H9 (cell line): ENCODE measurements around the gene ARHGAP10. TPM values are rescaled to one million over a fixed set of nuclear protein-coding genes. Genes with fewer than 3 reads are reported as not detected.

Experiments
- DNase-seq: peaks from one replicate; pipeline ENCODE4 v3.0.0-alpha.2; 2017
- H2AFZ ChIP-seq: one replicate; pipeline ENCODE4 v1.6.1; 2013; ENCODE audit warnings: mild to moderate bottlenecking, low read length, control low read depth, moderate library complexity
- H2AK5ac ChIP-seq: 2 replicates; pipeline ENCODE4 v1.6.1; 2013; ENCODE audit warnings: low read length, control low read depth, mixed read lengths; ENCODE audit not compliant: insufficient read length
- H2BK120ac ChIP-seq: one replicate; pipeline ENCODE4 v1.6.1; 2013; ENCODE audit warnings: low read depth, mild to moderate bottlenecking, low read length, control low read depth, inconsistent platforms; ENCODE audit not compliant: poor library complexity, severe bottlenecking
- H2BK12ac ChIP-seq: 2 replicates; pipeline ENCODE4 v1.6.1; 2013; ENCODE audit warnings: low read length, control low read depth, mixed read lengths, low read depth; ENCODE audit not compliant: insufficient read length
- H2BK15ac ChIP-seq: 2 replicates; pipeline ENCODE4 v1.6.1; 2013; ENCODE audit warnings: low read depth, low read length, control low read depth
- H2BK20ac ChIP-seq: one replicate; pipeline ENCODE4 v1.6.1; 2013; ENCODE audit warnings: low read depth, mild to moderate bottlenecking, low read length, control low read depth, inconsistent platforms; ENCODE audit not compliant: poor library complexity, severe bottlenecking
- H2BK5ac ChIP-seq: 2 replicates; pipeline ENCODE4 v1.6.1; 2013; ENCODE audit warnings: low read length, control low read depth, mixed read lengths; ENCODE audit not compliant: insufficient read length
- H3K14ac ChIP-seq: 2 replicates; pipeline ENCODE4 v1.6.1; 2013; ENCODE audit warnings: low read length, control low read depth; ENCODE audit not compliant: insufficient read depth
- H3K18ac ChIP-seq: 2 replicates; pipeline ENCODE4 v1.6.1; 2013; ENCODE audit warnings: low read depth, mild to moderate bottlenecking, mixed read lengths, low read length, control low read depth; ENCODE audit not compliant: insufficient read length
- H3K23ac ChIP-seq: 2 replicates; pipeline ENCODE4 v1.6.1; 2013; ENCODE audit warnings: low read length, control low read depth, mixed read lengths, low read depth; ENCODE audit not compliant: insufficient read length
- H3K23me2 ChIP-seq: 2 replicates; pipeline ENCODE4 v1.6.1; 2013; ENCODE audit warnings: low read depth, mild to moderate bottlenecking, mixed read lengths, low read length, control low read depth; ENCODE audit not compliant: insufficient read length, poor library complexity, severe bottlenecking
- H3K27ac ChIP-seq: 2 replicates; pipeline ENCODE4 v1.5.1; 2013; ENCODE audit warnings: low read length, control low read depth, mixed read lengths, low read depth; ENCODE audit not compliant: insufficient read length
- H3K27me3 ChIP-seq: 2 replicates; pipeline ENCODE4 v1.6.1; 2013; ENCODE audit warnings: low read length, control low read depth, inconsistent platforms; ENCODE audit not compliant: insufficient read depth
- H3K4ac ChIP-seq: 2 replicates; pipeline ENCODE4 v1.6.1; 2013; ENCODE audit warnings: low read depth, mild to moderate bottlenecking, control low read depth, inconsistent platforms, low read length, moderate library complexity
- H3K4me1 ChIP-seq: 2 replicates; pipeline ENCODE4 v1.6.1; 2013; ENCODE audit warnings: low read length, control low read depth, inconsistent platforms; ENCODE audit not compliant: insufficient read depth
- H3K4me2 ChIP-seq: 2 replicates; pipeline ENCODE4 v1.6.1; 2013; ENCODE audit warnings: low read length, control low read depth, mixed read lengths; ENCODE audit not compliant: insufficient read length, insufficient read depth
- H3K56ac ChIP-seq: 2 replicates; pipeline ENCODE4 v1.6.1; 2013; ENCODE audit warnings: low read depth, mild to moderate bottlenecking, mixed read lengths, low read length, control low read depth; ENCODE audit not compliant: insufficient read length
- H3K79me1 ChIP-seq: 2 replicates; pipeline ENCODE4 v1.6.1; 2013; ENCODE audit warnings: low read depth, mild to moderate bottlenecking, moderate library complexity, low read length, control low read depth, inconsistent platforms; ENCODE audit not compliant: insufficient read depth, poor library complexity, severe bottlenecking
- H3K79me2 ChIP-seq: 2 replicates; pipeline ENCODE4 v1.6.1; 2013; ENCODE audit warnings: low read length, control low read depth, inconsistent platforms; ENCODE audit not compliant: insufficient read depth
- H3K9ac ChIP-seq: 2 replicates; pipeline ENCODE4 v1.6.1; 2013; ENCODE audit warnings: low read length, control low read depth, mixed read lengths; ENCODE audit not compliant: insufficient read length; ENCODE audit errors: extremely low read depth
- H3K9me3 ChIP-seq: one replicate; pipeline ENCODE4 v1.6.1; 2013; ENCODE audit warnings: low read depth, low read length, inconsistent platforms; ENCODE audit not compliant: control insufficient read depth
- H3T11ph ChIP-seq: one replicate; pipeline ENCODE4 v1.6.1; 2013; ENCODE audit warnings: mild to moderate bottlenecking, low read length, control low read depth, inconsistent platforms
- H4K20me1 ChIP-seq: one replicate; pipeline ENCODE4 v1.6.1; 2013; ENCODE audit not compliant: control insufficient read depth, insufficient read length, insufficient read depth
- H4K5ac ChIP-seq: 2 replicates; pipeline ENCODE4 v1.6.1; 2013; ENCODE audit warnings: low read depth, mild to moderate bottlenecking, mixed read lengths, low read length, control low read depth; ENCODE audit not compliant: insufficient read length
- H4K8ac ChIP-seq: replicated peaks from 2 replicates; pipeline ENCODE4 v1.6.1; 2013; ENCODE audit warnings: low read length, control low read depth, mixed read lengths, low read depth; ENCODE audit not compliant: insufficient read length
- H4K91ac ChIP-seq: 2 replicates; pipeline ENCODE4 v1.6.1; 2013; ENCODE audit warnings: low read depth, mild to moderate bottlenecking, moderate library complexity, mixed read lengths, low read length, control low read depth; ENCODE audit not compliant: insufficient read length
- H3K27ac Mint-ChIP-seq, 3 experiments: 2 replicates in 2 of 3; 3 replicates in 1 of 3; pipeline ENCODE4 v1.8.0; 2020 to 2021; ENCODE audit warnings: mixed read lengths in 3 of 3, mild to moderate bottlenecking in 1 of 3, moderate library complexity in 1 of 3
- H3K27me3 Mint-ChIP-seq: 2 replicates; pipeline ENCODE4 v1.8.0; 2021; ENCODE audit warnings: low read depth, mild to moderate bottlenecking, moderate library complexity, mixed read lengths
- H3K36me3 Mint-ChIP-seq, 3 experiments: 2 replicates in 2 of 3; 3 replicates in 1 of 3; pipeline ENCODE4 v1.8.0; 2020 to 2021; ENCODE audit warnings: low read depth in 3 of 3, mixed read lengths in 3 of 3; ENCODE audit not compliant: insufficient read depth in 1 of 3
- H3K4me1 Mint-ChIP-seq, 2 experiments: 2 replicates each; pipeline ENCODE4 v1.8.0; 2020; ENCODE audit warnings: mixed read lengths in 2 of 2
- H3K4me3 Mint-ChIP-seq, 2 experiments: 2 replicates in 1 of 2; 3 replicates in 1 of 2; pipeline ENCODE4 v1.8.0; 2020 to 2021; ENCODE audit warnings: mild to moderate bottlenecking in 2 of 2, mixed read lengths in 2 of 2, moderate library complexity in 1 of 2
- H3K9me3 Mint-ChIP-seq, 2 experiments: 2 replicates in 1 of 2; 3 replicates in 1 of 2; pipeline ENCODE4 v1.8.0; 2020; ENCODE audit warnings: mild to moderate bottlenecking in 2 of 2, mixed read lengths in 2 of 2, moderate library complexity in 1 of 2
- CTCF ChIP-seq: fragments of 200-600 bp; sonication (generic); conservative IDR thresholded peaks from 3 replicates; pipeline ENCODE4 v1.8.0; 2021; ENCODE audit warnings: antibody characterized with exemption, mild to moderate bottlenecking
- WGBS: extraction: QIAGEN DNeasy Blood & Tissue Kit; methylation state at CpG from one replicate; pipeline ENCODE4 v1.1.7; 2013; ENCODE audit warnings: missing lambda C conversion rate, low lambda C conversion rate, mixed read lengths; ENCODE audit not compliant: insufficient read length; ENCODE audit errors: extremely low coverage; 5-methylcytosine and 5-hydroxymethylcytosine counted together
- total RNA-seq: library from RNA; stranded (reverse); gene quantifications from 2 replicates; pipeline ENCODE4 v1.2.1, GENCODE V29; 2021

ARHGAP10 gene
- total RNA-seq, 1 experiment from 2014 or later, result 7.8 TPM

GRCh38 chr4:148089624-148090023 lies 357.7 kb downstream of the ARHGAP10 start:
- no peak overlapping the region for H2BK5ac ChIP-seq
- no peak overlapping the region for H2AK5ac ChIP-seq
- H3K79me2 ChIP-seq, result no peaks in the 10 kb centered on the region
- no peaks in the 10 kb centered on the region for H3K4me1 ChIP-seq
- no peaks in the 10 kb centered on the region for H3K79me1 ChIP-seq
- no peak for TF ChIP-seq CTCF
- H2BK20ac ChIP-seq, result no peak overlapping the region
- Mint-ChIP-seq H3K4me1 (peaks cover 5 to 6% of the 10 kb centered on the region in 2 experiments), H3K4me3 (no peak overlapping the region), H3K27ac (no peak overlapping the region), H3K36me3 (no peaks in the 10 kb centered on the region), H3K27me3 (no peaks in the 10 kb centered on the region), H3K9me3 (peaks cover 0 to 7% of the 10 kb centered on the region in 2 experiments; a peak in 1 of 5 replicates)
- DNase-seq, result no peak
- no peak overlapping the region for H3K18ac ChIP-seq
- H3K27me3 ChIP-seq, result no peaks in the 10 kb centered on the region
- no peak overlapping the region for H3K27ac ChIP-seq
- H3T11ph ChIP-seq, result no peak overlapping the region
- no peaks in the 10 kb centered on the region for H3K9me3 ChIP-seq
- H3K14ac ChIP-seq, result no peak overlapping the region
- H3K4ac ChIP-seq, result no peak overlapping the region
- no peak overlapping the region for H2BK15ac ChIP-seq
- no peaks in the 10 kb centered on the region for H3K23me2 ChIP-seq
- no CpG with 5 or more reads among the region's 6 CpGs for WGBS
- H3K9ac ChIP-seq, result no peak overlapping the region
- H2AFZ ChIP-seq, result no peak overlapping the region
- H4K20me1 ChIP-seq, result no peaks in the 10 kb centered on the region
- no peak overlapping the region for H4K91ac ChIP-seq
- no peak overlapping the region for H2BK12ac ChIP-seq
- no peak overlapping the region for H4K5ac ChIP-seq
- no peak overlapping the region for H3K4me2 ChIP-seq
- no peak overlapping the region for H3K23ac ChIP-seq
- no peak overlapping the region for H3K56ac ChIP-seq
- H2BK120ac ChIP-seq, result no peak overlapping the region
- H4K8ac ChIP-seq, result no peak overlapping the region
